Mammary epithelial cell (primary cell): ENCODE results near the gene ITPKA.

Experiments
- EZH2 ChIP-seq: IDR thresholded peaks from 2 replicates; pipeline ENCODE4 v1.6.1; 2012; ENCODE audit warnings: low read length, inconsistent platforms, borderline replicate concordance
- TF ChIP-seq, protein P1 (sequence below), 2 donors: IDR thresholded peaks in 1 of 2; conservative IDR thresholded peaks in 1 of 2; 2 replicates each; pipeline ENCODE4 v1.5.1; 2011 to 2012; ENCODE audit warnings: inconsistent platforms in 2 of 2, low read length in 2 of 2, mild to moderate bottlenecking in 2 of 2, control low read depth in 1 of 2, low read depth in 1 of 2; ENCODE audit not compliant: insufficient read depth in 1 of 2; ENCODE audit errors: extremely low read depth in 1 of 2

DNA sequence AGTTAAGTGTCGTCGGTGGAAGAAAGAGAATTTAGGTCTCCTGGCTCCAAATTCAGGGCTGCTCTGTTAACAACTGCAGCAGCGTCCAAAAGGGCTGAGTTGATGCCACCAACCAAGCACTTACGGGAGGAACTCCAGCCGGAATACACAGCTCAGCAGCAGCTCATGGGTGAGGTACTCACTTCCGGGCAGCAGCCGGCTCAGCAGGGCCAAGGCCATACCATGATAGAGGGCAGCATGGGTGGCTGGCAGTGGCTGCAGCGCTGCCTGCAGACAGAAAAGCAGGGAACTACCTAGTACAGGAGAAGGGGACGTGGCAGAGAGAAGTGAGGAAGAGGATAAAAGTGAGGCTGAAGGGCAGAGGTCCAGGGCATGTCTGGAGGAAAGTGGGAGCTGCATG lies 27.9 kb downstream of the ITPKA start:
- TF ChIP-seq, protein P1, sequence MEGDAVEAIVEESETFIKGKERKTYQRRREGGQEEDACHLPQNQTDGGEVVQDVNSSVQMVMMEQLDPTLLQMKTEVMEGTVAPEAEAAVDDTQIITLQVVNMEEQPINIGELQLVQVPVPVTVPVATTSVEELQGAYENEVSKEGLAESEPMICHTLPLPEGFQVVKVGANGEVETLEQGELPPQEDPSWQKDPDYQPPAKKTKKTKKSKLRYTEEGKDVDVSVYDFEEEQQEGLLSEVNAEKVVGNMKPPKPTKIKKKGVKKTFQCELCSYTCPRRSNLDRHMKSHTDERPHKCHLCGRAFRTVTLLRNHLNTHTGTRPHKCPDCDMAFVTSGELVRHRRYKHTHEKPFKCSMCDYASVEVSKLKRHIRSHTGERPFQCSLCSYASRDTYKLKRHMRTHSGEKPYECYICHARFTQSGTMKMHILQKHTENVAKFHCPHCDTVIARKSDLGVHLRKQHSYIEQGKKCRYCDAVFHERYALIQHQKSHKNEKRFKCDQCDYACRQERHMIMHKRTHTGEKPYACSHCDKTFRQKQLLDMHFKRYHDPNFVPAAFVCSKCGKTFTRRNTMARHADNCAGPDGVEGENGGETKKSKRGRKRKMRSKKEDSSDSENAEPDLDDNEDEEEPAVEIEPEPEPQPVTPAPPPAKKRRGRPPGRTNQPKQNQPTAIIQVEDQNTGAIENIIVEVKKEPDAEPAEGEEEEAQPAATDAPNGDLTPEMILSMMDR (conservative IDR thresholded peaks at IDR 0.05 in 1 of 2, IDR thresholded peaks at IDR 0.05 in 1 of 2; ENCODE audit: extremely low read depth in 1 of 2, insufficient read depth in 1 of 2, low read depth in 1 of 2, low read length in 2 of 2): no peak
- TF ChIP-seq EZH2: no peak
